Caco-2 (cell line): ENCODE data around the gene STOML2. TPM values are rescaled to one million over a fixed set of nuclear protein-coding genes. Genes with fewer than 3 reads are reported as not detected.

ENCODE experiments used
- BruUV-seq: library from RNA; stranded (reverse); fragments of 400-500 nt; replicated peaks from 2 replicates; lab custom pipeline; 2021; lab: Mats Ljungman, UMichigan
- CTCF ChIA-PET: fragments of 300-600 bp; sonication (Branson Sonifier 250); formaldehyde crosslinking; loops from one replicate; lab custom pipeline; 2022; ENCODE audit warnings: antibody characterized with exemption; lab: Charles Lee
- POLR2A ChIA-PET: fragments of 300-600 bp; sonication (Branson Sonifier 250); formaldehyde crosslinking; loops from one replicate; lab custom pipeline; 2022; ENCODE audit warnings: antibody characterized with exemption; lab: Charles Lee
- DNase-seq, 2 experiments: peaks; one replicate each; pipeline versions ENCODE4 v3.0.0 to v3.0.0-alpha.2; 2020 to 2022
- H3K27me3 ChIP-seq: replicated peaks from 2 replicates; pipeline ENCODE4 v1.6.0; 2011; ENCODE audit warnings: low read length; ENCODE audit not compliant: control insufficient read depth, insufficient read depth
- H3K36me3 ChIP-seq: 2 replicates; pipeline ENCODE4 v1.5.1; 2011; ENCODE audit warnings: low read length; ENCODE audit not compliant: control insufficient read depth, insufficient read depth
- H3K4me1 ChIP-seq: fragments of 250-450 bp; sonication (Bioruptor Pico); 2 replicates; pipeline ENCODE4 v1.5.1; 2020; ENCODE audit warnings: mild to moderate bottlenecking
- H3K4me3 ChIP-seq: 2 replicates; pipeline ENCODE4 v1.5.1; 2011; ENCODE audit warnings: low read depth, mild to moderate bottlenecking, control low read depth, low read length
- H3K9me3 ChIP-seq: fragments of 250-450 bp; sonication (Bioruptor Pico); 2 replicates; pipeline ENCODE4 v1.5.1; 2020; ENCODE audit warnings: mild to moderate bottlenecking, moderate library complexity
- H3K27ac Mint-ChIP-seq: one replicate; pipeline ENCODE4 v1.8.0; 2022; ENCODE audit warnings: mixed read lengths; ENCODE audit not compliant: unreplicated experiment
- H3K27me3 Mint-ChIP-seq: one replicate; pipeline ENCODE4 v1.8.0; 2022; ENCODE audit warnings: mixed read lengths; ENCODE audit not compliant: insufficient read depth, unreplicated experiment
- H3K36me3 Mint-ChIP-seq: one replicate; pipeline ENCODE4 v1.8.0; 2022; ENCODE audit warnings: mild to moderate bottlenecking, mixed read lengths; ENCODE audit not compliant: insufficient read depth, unreplicated experiment
- H3K4me1 Mint-ChIP-seq: one replicate; pipeline ENCODE4 v1.8.0; 2022; ENCODE audit warnings: low read depth, mixed read lengths; ENCODE audit not compliant: unreplicated experiment
- H3K4me3 Mint-ChIP-seq: one replicate; pipeline ENCODE4 v1.8.0; 2022; ENCODE audit warnings: mild to moderate bottlenecking, moderate library complexity, mixed read lengths; ENCODE audit not compliant: unreplicated experiment
- H3K9me3 Mint-ChIP-seq: one replicate; pipeline ENCODE4 v1.8.0; 2022; ENCODE audit warnings: mixed read lengths; ENCODE audit not compliant: unreplicated experiment
- intact Hi-C: fragments of 100-400 bp; cut with micrococcal nuclease; formaldehyde crosslinking; loops from one replicate; pipeline ENCODE4 v1.10.0; 2022; ENCODE audit not compliant: unreplicated experiment
- total RNA-seq: library from RNA; stranded (reverse); gene quantifications from 2 replicates; pipeline ENCODE4 v1.2.3, GENCODE V29; 2022
- TF ChIP-seq, protein P1 (sequence below), 2 experiments: fragments of 200-600 bp in 1 of 2; IDR thresholded peaks; 1 replicate in 1 of 2; 2 replicates in 1 of 2; pipeline versions ENCODE4 v1.5.1 to v1.8.0; 2011 to 2022; ENCODE audit warnings: antibody characterized with exemption in 1 of 2, control low read depth in 1 of 2, inconsistent platforms in 1 of 2, low read depth in 1 of 2, low read length in 1 of 2, mild to moderate bottlenecking in 1 of 2, moderate library complexity in 1 of 2; ENCODE audit not compliant: insufficient read depth in 1 of 2, severe bottlenecking in 1 of 2, unreplicated experiment in 1 of 2

The STOML2 gene
- total RNA-seq, 1 experiment from 2014 or later = 235 TPM

DNA sequence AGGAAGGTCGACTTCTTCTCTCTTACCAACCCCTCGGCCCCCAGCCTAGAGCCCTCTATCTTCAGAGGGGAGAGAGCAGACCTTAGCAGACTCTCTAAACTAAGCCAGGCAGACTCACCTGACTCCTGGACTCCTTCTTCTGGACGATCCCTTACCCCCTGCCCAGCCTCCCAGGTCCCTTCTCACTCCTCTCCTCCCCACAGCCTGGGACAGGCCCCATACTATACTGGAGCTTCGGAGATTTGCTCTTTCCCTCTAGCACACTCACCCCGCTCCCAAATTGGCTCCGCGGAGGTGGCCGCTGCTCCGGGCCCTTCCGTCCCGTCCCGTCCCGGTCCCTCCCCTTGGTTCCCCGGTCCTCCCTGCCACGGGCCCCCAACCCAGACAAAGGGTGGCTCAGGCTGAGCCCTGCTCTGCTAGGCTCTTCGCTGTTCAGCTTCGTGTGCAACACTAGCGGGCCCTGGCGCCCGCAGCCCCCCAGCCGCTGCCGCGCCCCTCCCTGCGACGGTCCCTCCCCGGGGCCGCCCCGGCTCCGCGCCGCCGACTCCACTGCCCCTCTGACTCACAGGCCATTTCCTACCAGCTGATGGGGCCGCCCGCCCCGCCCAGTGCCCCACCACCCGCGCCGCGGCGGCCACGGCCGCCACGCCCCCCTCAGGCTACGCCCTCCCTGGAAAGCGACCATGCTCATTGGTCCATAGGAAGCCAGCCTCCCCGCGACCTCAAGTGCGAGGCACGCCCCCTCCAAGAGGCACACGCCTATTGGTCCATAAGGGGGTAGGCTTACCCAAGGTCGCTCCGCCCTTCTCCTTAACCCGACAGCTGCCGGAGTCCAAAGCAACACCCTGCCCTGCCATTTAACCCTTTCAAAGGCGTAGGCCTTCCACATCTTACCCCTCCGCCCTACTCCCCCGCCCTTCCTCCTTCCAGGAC, 8.3 kb upstream of the STOML2 start:
- peak overlapping the region; percentile 59 for H3K27ac Mint-ChIP-seq
- peaks cover 27% of the 10 kb centered on the region for H3K4me1 Mint-ChIP-seq
- TF ChIP-seq, protein P1, sequence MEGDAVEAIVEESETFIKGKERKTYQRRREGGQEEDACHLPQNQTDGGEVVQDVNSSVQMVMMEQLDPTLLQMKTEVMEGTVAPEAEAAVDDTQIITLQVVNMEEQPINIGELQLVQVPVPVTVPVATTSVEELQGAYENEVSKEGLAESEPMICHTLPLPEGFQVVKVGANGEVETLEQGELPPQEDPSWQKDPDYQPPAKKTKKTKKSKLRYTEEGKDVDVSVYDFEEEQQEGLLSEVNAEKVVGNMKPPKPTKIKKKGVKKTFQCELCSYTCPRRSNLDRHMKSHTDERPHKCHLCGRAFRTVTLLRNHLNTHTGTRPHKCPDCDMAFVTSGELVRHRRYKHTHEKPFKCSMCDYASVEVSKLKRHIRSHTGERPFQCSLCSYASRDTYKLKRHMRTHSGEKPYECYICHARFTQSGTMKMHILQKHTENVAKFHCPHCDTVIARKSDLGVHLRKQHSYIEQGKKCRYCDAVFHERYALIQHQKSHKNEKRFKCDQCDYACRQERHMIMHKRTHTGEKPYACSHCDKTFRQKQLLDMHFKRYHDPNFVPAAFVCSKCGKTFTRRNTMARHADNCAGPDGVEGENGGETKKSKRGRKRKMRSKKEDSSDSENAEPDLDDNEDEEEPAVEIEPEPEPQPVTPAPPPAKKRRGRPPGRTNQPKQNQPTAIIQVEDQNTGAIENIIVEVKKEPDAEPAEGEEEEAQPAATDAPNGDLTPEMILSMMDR (IDR thresholded peaks at IDR 0.05; ENCODE audit: insufficient read depth in 1 of 2, low read depth in 1 of 2, low read length in 1 of 2, severe bottlenecking in 1 of 2, unreplicated experiment in 1 of 2) = no peak
- no peaks in the 10 kb centered on the region for H3K9me3 Mint-ChIP-seq
- intact Hi-C loops = loop anchor here (1.0 to 10.0 kb wide), 4 partner anchors 8 to 624 kb away; partner anchors contain the start of genes CREB3, STOML2 and TLN1
- peak overlapping the region; percentile 58 for H3K4me3 ChIP-seq
- peak; percentile 98 to 99 for DNase-seq
- H3K4me3 Mint-ChIP-seq = peak overlapping the region; percentile 77
- H3K4me1 ChIP-seq = peaks cover 26% of the 10 kb centered on the region
- no peaks in the 10 kb centered on the region for H3K27me3 ChIP-seq
- no peaks in the 10 kb centered on the region for H3K36me3 ChIP-seq
- POLR2A ChIA-PET = interaction anchor here (0.5 to 1.2 kb wide), 7 partner anchors 8 to 407 kb away, joined by 3 to 8 read pairs (median 5); partner anchors contain the start of genes PIGO, STOML2 and VCP
- CTCF ChIA-PET = interaction anchor here (0.5 to 1.9 kb wide), 3 partner anchors 8 to 148 kb away, joined by 4 to 7 read pairs (median 5); partner anchors contain the start of gene STOML2
- BruUV-seq = no TSS peak
- H3K36me3 Mint-ChIP-seq = peaks cover 23% of the 10 kb centered on the region
- no peaks in the 10 kb centered on the region for H3K9me3 ChIP-seq
- no peaks in the 10 kb centered on the region for H3K27me3 Mint-ChIP-seq

DNA sequence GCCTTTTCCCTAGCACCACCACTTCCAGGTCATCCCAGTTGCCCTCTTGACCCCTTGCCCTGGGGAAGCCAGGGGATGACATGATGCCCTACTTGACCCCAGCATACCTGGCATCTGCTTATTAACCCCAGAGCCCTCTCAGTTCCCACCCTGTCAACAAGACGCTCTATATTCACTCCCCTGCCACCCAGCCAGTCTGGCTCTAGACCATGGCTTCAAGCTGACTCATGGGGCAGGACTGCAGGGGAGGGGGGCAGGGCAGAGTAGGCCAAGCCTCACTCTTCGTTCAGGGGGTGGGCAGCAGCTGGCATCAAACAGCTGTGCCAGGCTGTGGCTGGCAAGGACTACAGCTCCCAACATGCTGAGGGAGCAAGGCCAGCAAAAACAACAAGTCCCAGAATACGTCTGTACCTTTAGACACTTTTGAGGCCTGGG, 7.4 kb upstream of the STOML2 start:
- ChIA-PET POLR2A (interaction anchor here (0.8 to 1.0 kb wide), 2 partner anchors 9 to 14 kb away, joined by 3 read pairs; partner anchors contain the start of gene PIGO), CTCF (interaction anchor here (0.6 to 1.9 kb wide), 2 partner anchors 27 to 149 kb away, joined by 3 to 7 read pairs; no protein-coding TSS in a partner anchor)
- intact Hi-C loops = loop anchor here (5.0 to 10.0 kb wide), 2 partner anchors 492 to 624 kb away; partner anchors contain the start of genes CREB3 and TLN1
- Histone ChIP-seq H3K36me3 (peaks cover 2% of the 10 kb centered on the region), H3K27me3 (no peaks in the 10 kb centered on the region), H3K4me3 (no peak overlapping the region; the same call in 1 of the 2 replicates), H3K4me1 (peaks cover 26% of the 10 kb centered on the region), H3K9me3 (no peaks in the 10 kb centered on the region)
- Mint-ChIP-seq H3K9me3 (no peaks in the 10 kb centered on the region), H3K4me1 (peaks cover 27% of the 10 kb centered on the region), H3K27ac (no peak overlapping the region), H3K4me3 (peak overlapping the region; percentile 77), H3K27me3 (no peaks in the 10 kb centered on the region), H3K36me3 (peaks cover 14% of the 10 kb centered on the region)
- DNase-seq = peak in 1 of 2 experiments; percentile 19
- TF ChIP-seq, protein P1 (IDR thresholded peaks at IDR 0.05; ENCODE audit: insufficient read depth in 1 of 2, low read depth in 1 of 2, low read length in 1 of 2, severe bottlenecking in 1 of 2, unreplicated experiment in 1 of 2) = no peak
- no TSS peak for BruUV-seq

DNA sequence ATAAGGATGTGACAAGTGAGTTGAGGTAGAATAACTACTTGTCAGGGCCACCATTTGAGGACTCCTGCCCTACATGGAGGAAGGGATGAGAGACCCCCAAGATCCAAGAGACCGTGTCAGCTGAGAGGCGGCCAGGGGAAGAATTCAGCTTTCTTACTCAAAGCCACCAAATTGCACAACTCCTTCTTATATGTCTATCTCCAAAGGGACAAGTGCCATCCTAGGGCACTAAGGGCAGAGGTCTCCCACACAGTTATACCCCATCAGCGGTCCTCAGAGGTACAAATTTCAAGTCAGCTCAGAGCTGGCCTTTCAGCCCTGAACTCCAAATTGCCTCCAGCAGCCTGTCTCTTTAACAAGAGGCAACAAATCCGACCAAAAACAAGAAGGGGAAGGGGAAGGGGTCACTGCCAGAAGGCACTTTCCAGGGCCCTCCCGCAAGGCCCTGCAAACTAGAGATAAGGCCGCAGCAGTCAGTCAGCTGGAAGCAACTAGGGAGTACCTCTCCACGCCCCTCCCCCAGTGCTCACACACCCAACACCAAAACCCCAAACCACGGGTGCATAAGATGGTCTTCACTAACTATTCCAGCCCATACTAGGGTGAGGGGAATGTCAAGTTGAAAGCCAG, 6.1 kb upstream of the STOML2 start:
- POLR2A ChIA-PET = no interaction called here
- Histone ChIP-seq H3K9me3 (no peaks in the 10 kb centered on the region), H3K4me3 (no peak overlapping the region), H3K27me3 (no peaks in the 10 kb centered on the region), H3K36me3 (peaks cover 2% of the 10 kb centered on the region), H3K4me1 (peaks cover 15% of the 10 kb centered on the region)
- CTCF ChIA-PET = interaction anchor here (0.9 kb wide), 1 partner anchor 37 kb away, joined by 3 read pairs; no protein-coding TSS in a partner anchor
- Mint-ChIP-seq H3K4me3 (no peak overlapping the region), H3K27ac (no peak overlapping the region), H3K27me3 (no peaks in the 10 kb centered on the region), H3K36me3 (peaks cover 14% of the 10 kb centered on the region), H3K9me3 (no peaks in the 10 kb centered on the region), H3K4me1 (peaks cover 20% of the 10 kb centered on the region)
- peak in 1 of 2 experiments; percentile 6 for DNase-seq
- intact Hi-C loops = no loop called here
- no TSS peak for BruUV-seq
- TF ChIP-seq, protein P1 (IDR thresholded peaks at IDR 0.05; ENCODE audit: insufficient read depth in 1 of 2, low read depth in 1 of 2, low read length in 1 of 2, severe bottlenecking in 1 of 2, unreplicated experiment in 1 of 2) = no peak
